ENCODE measurements around the gene HID1.
"Not testable (repeated sequence)": the region's sequence is repeated elsewhere in the genome, so short reads cannot be mapped to it uniquely, and the experiment has no call there.

HID1 gene, protein sequence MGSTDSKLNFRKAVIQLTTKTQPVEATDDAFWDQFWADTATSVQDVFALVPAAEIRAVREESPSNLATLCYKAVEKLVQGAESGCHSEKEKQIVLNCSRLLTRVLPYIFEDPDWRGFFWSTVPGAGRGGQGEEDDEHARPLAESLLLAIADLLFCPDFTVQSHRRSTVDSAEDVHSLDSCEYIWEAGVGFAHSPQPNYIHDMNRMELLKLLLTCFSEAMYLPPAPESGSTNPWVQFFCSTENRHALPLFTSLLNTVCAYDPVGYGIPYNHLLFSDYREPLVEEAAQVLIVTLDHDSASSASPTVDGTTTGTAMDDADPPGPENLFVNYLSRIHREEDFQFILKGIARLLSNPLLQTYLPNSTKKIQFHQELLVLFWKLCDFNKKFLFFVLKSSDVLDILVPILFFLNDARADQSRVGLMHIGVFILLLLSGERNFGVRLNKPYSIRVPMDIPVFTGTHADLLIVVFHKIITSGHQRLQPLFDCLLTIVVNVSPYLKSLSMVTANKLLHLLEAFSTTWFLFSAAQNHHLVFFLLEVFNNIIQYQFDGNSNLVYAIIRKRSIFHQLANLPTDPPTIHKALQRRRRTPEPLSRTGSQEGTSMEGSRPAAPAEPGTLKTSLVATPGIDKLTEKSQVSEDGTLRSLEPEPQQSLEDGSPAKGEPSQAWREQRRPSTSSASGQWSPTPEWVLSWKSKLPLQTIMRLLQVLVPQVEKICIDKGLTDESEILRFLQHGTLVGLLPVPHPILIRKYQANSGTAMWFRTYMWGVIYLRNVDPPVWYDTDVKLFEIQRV

DNA sequence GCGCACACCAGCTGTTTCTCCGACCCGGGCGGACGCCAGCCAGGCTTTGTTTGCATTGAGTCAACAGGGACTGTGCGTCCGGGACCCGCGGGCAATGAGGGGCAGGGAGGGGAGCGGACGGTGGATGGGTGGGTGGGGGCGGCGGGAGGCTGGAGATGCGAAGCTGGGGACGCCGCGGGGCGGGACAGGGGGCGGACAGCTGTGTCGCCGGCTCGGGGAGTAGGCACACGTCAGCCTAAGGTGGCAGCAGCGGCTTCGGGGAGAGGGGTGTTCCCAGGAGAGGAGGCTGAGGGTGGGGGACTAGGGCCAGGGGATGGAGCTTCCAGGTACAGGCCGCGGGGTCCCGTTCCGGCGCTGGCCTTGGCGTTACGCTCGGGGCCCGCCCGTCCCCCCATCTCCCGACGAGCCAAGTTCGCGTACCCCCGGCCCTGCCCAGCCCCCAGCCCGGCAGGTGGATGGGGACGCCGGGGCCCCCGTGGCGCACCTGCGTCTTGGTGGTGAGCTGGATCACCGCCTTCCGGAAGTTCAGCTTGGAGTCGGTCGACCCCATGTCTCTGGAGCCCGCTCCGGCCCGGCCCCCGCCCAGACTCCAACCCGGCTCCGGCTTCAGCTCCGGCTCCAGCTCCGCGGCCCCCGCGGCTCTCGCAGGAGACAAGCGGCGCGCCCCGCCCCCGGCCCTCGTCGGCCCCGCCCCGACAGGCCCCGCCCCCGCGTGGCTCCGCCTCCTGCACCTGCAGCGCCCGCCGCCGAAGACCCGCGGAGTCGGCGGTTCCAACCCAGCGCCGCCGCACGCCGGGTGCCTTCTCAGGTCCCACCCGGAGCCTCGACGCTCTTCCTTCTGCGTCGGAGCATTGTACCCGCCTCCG lies at the start of gene HID1:
TSS of gene HID1 (minus strand) at position 653 of the 866 bp plus-strand sequence. CDS start at position 550, 103 bp downstream.
- no peak for DNase-seq (ENCODE audit: low read depth, low spot score)

DNA sequence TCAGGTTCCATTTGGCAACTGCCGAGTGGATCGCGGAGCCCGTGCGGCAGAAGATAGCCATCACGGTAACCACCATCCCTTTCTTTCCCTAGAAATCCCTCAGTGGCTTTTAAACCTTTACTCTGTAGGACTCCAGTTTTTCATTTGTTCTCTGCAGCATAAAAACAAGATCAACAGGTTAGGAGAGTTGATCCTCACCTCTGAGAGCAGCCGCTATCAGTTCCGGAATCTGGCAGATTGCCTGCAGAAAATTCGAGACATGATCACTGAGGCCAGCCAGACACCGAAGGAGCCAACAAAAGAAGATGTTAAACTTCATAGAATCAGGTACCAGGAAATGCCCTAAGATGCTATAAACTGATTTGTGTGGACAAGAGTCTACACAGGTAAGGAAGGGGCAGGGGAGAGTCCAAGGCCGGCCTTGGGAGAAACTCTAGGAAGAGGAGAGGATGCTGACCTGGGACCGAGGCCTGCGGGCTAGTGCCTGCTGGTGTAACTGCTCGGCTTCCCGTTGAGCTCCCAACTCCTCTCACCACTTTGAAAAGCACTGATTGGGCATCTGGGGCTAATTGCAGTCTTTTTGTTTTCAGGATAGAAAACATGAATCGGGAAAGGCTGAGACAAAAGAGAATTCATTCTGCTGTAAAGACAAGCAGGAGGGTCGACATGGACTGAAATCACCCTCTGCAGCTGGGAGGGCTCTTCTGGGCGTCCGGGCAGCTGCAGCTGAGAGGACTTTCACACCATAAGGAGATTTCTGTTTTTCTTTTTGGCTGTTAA lies 48.0 kb upstream of the HID1 start:
- DNase-seq (ENCODE audit: low read depth, low spot score), result no peak

DNA sequence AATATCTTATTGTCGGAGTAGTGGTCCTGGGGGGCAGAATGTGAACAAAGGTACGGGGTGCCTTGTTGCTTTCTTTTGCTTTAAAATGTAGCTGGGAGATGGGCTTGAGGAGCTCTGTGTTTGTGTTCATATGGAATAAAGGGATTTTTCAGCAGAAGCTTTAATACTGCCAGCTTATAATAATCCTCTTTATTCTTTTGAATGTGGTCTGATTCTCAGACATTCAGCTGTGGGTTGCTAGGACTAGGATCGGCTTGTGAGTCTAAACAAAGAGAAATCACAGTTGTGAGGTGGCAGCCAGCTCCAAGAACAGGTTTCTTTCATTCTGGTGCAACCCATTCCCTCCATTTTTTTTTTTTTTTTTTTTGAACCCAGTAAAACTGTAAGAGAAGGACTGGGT lies 47.2 kb upstream of the HID1 start:
- no peak for DNase-seq (ENCODE audit: low read depth, low spot score)

DNA sequence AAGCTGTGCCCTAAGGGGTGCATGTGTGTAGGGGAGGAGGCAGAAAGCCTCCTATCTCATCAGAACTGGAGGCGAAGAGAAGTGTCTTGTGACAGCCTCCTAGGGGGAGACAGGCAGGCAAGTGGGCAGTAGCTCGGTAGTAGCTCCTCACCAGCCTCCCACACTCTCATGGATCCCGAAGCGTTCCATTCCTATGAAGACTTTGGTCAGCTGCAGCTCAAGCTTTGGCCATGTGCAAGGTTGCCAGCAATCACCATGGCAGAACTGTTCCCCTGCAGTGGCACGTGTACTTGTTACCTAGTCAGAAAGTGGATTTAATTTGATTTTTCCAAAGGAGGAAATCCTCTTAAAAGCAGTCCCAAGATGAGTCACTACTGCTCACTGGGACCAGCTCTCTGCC lies 46.6 kb upstream of the HID1 start:
- DNase-seq (ENCODE audit: low read depth, low spot score), result no peak

DNA sequence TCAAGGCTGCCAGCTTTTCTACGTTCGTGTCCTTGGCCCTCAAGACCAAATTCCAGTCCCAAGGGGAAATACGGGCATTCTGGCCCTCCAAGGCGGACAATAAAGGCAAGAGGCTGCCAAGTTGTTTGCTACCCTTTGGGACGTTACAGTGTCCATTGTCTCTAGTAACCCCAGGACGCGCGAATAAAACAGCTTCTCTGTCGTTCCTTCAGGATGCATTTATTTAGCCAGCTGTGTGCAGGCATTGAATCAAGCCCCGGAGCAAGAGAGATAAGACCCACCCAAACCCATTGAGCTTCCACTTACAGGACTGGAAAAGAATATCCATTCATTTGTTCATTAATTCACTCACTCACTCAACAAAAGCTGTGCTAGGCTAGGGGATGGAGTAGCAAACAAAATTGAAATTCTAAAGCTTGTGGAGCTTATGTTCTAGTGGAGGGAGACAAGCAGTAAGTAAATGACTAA lies 40.6 kb upstream of the HID1 start:
- DNase-seq (ENCODE audit: low read depth, low spot score), result no peak

DNA sequence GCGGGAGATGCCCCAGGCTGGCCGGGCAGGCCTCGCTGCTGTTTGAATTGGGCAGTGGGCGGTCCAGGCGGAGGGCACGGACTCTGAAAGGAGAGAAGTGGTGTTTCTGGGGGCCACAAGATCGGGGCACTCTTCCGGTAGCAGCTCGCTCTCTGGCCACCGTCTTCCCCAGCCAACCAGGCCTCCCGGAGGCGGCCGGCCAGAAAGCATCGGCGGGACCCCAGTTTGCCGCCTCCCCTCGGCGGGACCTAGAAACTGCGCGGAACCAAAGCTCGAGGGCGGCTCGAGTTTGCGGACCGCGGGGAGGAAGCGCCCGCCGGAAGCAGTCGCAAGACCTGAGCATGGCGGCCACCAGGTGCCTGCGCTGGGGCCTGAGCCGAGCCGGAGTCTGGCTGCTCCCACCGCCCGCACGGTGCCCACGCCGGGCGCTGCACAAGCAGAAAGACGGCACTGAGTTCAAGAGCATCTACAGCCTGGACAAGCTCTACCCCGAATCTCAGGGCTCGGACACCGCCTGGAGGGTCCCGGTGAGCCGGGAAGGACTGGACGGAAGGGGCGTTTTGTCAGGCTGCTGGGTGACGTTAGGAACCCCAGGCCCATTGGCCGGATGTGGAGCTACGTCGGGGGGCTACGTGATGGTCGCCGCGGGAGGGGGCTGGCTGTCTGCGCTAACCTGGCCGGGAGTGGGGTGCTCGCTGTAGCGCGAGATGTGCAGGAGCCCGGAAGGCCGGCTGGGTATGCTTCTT lies 40.0 kb upstream of the HID1 start, which contains the start of gene MRPL58:
TSS of gene MRPL58 (plus strand) at position 325 of the 746 bp plus-strand sequence. CDS start at position 342, 17 bp downstream.
- peak; percentile 41 for DNase-seq (ENCODE audit: low read depth, low spot score)

DNA sequence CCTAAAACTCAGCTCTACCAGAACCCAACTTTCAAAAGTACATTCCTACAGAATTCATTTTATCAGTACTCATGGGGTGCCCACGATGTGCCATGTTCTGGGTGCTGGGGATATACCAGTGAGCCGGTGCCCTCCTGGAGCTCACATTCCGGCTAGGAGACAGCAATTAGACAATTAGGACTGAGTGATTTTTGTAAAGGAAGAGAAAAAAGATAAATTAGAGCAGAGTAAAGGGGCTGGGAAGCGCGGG lies 39.5 kb upstream of the HID1 start:
- no peak for DNase-seq (ENCODE audit: low read depth, low spot score)

DNA sequence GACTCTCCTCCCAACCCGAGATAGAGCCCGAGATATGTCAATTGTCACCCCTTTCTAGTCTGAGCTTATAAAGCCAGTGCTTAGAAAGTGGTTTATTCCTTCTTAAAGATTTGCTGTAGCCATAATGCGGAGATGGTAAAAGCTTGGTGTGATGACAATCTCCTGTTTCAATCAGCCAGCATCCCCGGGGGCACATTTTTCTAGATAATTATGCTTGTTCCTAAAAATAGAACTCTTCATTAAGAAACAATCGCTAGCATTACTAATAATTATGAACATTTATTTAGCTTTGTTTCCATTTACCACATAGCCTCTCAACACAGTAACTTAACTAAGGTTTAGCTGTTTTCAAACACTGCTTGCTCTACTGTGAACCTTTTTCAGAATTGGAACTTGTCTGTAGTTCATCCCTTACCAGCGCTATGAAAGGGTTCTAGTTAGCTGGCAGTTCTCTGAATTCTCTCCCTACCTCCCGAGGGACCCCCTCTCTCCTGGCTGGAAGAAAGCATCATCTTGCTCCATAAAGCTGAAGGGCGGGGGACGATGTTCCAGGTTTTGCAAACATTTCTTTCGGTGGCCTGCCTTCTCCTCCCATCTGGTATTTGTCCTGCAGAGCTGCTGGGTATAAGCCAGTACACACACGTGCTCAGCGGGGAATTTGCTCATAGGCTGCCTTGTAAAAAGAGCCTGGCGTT lies 39.0 kb upstream of the HID1 start:
- DNase-seq (ENCODE audit: low read depth, low spot score), result no peak

DNA sequence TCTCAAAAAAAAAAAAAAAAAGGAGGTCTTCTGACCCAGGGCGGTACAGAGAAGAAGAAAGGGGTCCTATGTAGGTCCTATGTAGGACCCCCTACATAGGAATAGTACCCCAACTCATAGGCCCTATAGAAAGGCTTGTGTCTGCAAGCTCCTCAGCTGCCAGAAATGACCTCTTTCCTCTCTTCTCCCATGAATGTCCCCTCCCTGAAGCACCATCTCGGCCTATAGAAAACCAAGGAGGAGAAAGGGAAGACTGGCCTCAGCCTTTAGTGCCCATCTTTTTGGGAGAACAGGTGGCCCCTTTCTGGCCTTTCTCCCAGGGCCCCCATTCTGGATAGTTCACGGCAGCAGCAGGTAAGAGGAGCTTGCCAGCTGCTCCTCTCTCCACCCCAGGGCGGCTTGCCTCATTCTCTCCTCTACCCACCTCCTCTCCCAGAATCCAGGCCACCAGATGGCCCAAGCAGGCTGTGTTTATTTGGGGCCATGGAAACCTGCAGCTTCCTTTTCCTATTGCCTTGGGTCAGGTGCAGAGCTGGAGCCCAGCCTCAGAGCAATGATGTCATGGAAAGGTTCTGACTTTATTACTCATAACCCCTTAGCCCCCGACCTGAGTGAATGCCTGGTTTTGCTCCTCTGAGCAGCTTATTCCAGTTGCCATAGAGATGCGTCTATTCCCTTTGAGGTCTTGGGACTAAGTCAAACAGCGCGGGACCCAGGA lies 38.3 kb upstream of the HID1 start:
- no peak for DNase-seq (ENCODE audit: low read depth, low spot score)

DNA sequence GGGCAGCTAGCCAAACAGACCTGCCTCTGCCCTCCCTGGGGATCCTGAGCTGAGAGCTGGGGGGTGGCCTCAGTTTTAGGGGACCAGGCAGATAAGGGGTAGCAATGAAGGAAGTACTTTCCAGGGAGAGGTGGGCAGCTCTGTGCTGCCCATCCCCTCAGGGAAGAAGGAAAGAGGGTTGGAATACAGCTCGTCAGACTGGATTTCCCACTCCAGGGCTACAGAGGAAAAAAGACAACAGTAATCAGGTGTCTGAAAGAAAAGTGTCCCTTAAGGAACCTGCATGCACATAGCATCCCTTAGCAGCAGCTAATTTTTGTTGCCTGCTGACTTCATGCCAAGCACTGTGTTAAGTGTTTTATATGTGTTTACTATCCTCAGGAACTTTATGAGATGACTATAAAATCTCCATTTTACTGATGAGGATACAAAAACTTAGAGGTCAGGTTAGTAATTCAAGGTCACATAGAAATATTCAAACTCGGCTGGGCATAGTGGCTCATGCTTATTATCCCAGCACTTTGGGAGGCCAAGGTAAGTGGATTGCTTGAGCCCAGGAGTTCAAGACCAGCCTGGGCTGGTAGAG lies 36.7 kb upstream of the HID1 start:
- DNase-seq (ENCODE audit: low read depth, low spot score), result no peak

DNA sequence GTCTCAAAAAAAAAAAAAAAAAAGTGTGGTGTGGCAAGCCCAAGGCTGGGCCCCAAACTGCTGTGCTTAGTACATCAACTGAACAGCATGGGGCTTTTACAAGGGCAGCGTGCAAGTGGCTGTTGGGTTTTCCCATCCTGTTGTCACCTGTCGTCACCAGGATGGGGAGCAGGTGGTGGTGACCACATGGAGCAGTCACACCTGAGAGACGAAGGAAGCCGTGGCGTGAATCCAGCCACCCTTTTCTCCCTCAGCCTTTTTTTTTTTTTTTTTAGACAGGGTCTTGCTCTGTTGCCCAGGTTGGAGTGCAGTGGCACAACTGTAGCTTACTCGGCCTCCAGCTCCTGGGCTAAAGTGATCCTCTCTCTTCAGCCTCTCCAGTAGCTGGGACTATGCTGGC lies 35.8 kb upstream of the HID1 start:
- no peak for DNase-seq (ENCODE audit: low read depth, low spot score)

DNA sequence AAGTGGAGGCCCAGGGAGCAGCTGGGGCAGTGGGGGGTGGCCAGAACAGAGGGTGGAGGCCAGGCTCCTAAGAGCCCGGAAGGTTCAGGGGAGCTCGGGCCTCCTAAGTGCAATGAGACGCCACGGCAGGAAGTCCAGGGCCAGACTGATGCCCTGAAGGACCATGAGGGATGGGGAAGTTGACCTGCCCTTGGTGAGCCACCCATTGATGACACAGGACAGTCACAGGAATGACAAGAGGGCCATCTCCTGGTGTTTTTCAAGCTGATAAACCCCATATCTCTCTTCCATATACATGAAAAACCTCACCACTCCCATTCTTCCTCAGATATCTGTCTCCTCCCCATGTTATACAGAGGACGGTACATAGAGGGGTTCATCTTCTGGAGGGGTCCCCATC lies 34.1 kb upstream of the HID1 start:
- DNase-seq (ENCODE audit: low read depth, low spot score), result no peak

DNA sequence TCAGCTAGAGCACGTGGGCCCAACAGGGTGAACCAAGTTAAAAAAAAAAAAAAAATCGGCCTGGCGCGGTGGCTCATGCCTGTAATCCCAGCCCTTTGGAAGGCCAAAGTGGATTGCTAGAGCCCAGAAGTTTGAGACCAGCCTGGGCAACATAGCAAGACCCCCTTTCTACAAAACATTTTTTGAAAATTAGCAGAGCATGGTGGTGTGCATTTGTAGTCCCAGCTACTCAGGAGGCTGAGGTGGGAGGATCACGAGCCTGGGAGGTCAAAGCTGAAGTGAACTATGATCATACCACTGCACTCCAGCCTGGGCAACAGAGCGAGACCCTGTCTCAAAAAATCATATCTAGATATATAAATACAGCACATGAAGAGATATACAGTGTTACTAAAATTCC lies 33.5 kb upstream of the HID1 start:
- not testable (repeated sequence) for DNase-seq (ENCODE audit: low read depth, low spot score)

DNA sequence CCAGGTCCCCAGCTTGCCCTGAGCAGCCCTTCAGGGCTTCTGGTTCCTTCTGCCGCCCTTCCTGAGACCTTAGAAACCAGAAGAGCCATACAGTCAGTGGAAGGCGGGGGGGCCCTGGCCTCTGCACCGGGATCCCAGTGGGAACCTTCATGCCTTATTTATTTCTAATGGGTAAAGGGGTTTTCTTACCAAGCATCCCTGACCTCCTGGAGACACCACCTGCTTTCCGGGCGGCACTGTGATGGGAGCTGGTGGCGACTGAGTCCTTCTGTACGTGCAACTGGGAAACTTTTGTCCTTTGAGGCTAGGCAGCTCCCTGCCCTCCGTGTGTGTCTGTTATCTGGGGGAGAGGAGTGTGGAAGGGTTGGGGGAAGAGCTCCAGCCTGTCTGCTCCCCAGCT lies 32.7 kb upstream of the HID1 start:
- no peak for DNase-seq (ENCODE audit: low read depth, low spot score)

DNA sequence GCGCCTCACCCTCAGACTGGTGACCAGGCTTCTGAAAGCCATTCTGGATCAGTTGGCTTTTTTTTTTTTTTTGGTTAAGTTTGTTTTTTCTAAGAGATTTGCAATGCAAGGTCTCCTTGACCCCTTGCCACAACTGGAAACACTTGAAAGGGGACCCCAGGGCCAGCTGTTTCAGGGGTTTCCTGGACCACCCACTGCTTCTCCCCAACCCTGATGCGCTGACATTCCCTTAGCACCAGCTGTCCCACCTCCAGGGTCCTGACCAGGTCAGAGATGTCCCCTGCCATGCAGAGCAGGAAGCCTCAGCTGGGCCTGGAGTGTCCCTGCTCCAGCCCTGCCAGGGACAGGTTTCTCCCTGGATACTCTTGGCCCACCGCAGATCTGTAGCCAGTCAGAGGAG lies 31.8 kb upstream of the HID1 start:
- DNase-seq (ENCODE audit: low read depth, low spot score), result no peak

DNA sequence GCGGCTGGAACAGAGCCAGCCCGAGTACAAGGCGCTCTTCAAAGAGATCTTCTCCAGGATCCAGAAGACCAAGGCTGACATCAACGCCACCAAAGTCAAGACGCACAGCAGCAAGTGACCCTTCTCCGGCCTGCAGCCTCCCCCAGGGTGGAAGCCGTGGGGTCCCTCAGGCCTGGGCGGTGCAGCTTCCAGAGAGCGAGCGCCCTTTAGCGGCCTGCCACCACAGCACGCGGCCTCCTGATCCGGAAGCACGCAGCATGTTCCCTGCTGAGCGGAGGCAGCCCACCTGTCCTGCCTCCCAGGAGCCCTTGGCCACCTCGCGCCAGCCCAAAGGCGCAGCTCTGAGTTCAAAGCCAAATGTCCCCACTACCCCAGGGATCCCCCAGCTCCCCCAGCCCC lies 31.4 kb upstream of the HID1 start:
- no peak for DNase-seq (ENCODE audit: low read depth, low spot score)

DNA sequence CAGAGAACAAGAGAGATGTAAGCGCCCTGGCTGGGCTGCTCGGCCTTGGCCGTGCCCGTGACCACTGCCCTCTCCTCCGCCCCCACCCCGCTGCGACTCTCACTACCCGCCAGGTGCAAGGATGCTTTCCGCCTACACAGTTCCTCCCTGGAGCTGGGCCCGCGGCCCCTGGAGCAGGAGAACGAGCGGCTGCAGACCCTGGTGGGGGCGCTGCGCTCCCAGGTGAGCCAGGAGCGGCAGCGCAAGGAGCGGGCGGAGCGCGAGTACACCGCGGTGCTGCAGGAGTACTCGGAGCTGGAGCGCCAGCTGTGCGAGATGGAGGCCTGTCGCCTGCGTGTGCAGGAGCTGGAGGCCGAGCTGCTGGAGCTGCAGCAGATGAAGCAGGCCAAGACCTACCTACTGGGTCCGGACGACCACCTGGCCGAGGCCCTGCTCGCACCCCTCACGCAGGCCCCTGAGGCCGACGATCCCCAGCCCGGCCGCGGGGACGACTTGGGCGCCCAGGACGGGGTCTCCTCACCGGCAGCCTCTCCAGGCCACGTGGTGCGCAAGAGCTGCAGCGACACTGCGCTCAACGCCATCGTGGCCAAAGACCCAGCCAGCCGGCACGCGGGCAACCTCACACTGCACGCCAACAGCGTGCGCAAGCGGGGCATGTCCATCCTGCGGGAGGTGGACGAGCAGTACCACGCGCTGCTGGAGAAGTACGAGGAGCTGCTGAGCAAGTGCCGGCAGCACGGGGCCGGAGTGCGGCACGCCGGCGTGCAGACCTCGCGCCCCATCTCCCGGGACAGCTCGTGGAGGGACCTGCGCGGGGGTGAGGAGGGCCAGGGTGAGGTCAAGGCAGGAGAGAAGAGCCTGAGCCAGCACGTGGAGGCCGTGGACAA lies 30.8 kb upstream of the HID1 start:
- no peak for DNase-seq (ENCODE audit: low read depth, low spot score)

Data from brain pericyte (primary cell).